Fibroblast of lung (primary cell): Measurements from ENCODE around the gene ZCCHC7. TPM values are rescaled to one million over a fixed set of nuclear protein-coding genes. Genes with fewer than 3 reads are reported as not detected.

Source experiments
- DNase-seq, 2 donors: peaks; one replicate each; pipeline versions ENCODE4 v3.0.0 to v3.0.0-alpha.2; 2010; ENCODE audit warnings: low read depth in 2 of 2
- H2AFZ ChIP-seq: 2 replicates; pipeline ENCODE4 v1.5.1; 2012; ENCODE audit warnings: low read length, control low read depth, inconsistent platforms
- H3K27ac ChIP-seq: 2 replicates; pipeline ENCODE4 v1.5.1; 2011; ENCODE audit warnings: low read length, control low read depth; ENCODE audit not compliant: insufficient read depth
- H3K27me3 ChIP-seq: 2 replicates; pipeline ENCODE4 v1.5.1; 2011; ENCODE audit warnings: mild to moderate bottlenecking, low read length; ENCODE audit not compliant: control insufficient read depth, insufficient read depth
- H3K36me3 ChIP-seq: 2 replicates; pipeline ENCODE4 v1.5.1; 2011; ENCODE audit warnings: low read length; ENCODE audit not compliant: control insufficient read depth, insufficient read depth
- H3K4me1 ChIP-seq: 2 replicates; pipeline ENCODE4 v1.5.1; 2011; ENCODE audit warnings: low read length; ENCODE audit not compliant: control insufficient read depth, insufficient read depth; ENCODE audit errors: extremely low read depth
- H3K4me2 ChIP-seq: 2 replicates; pipeline ENCODE4 v1.5.1; 2011; ENCODE audit warnings: low read length, control low read depth; ENCODE audit not compliant: insufficient read depth; ENCODE audit errors: extremely low read depth
- H3K4me3 ChIP-seq, 4 experiments: fragments of 200-600 bp in 1 of 4; sonication (generic) in 1 of 4; replicated peaks in 1 of 4; 2 replicates each; pipeline ENCODE4 v1.5.1; 2011 to 2016; ENCODE audit warnings: low read length in 4 of 4, low read depth in 3 of 4, mild to moderate bottlenecking in 3 of 4, control low read depth in 2 of 4, inconsistent platforms in 1 of 4, mixed read lengths in 1 of 4; ENCODE audit not compliant: insufficient read depth in 1 of 4; ENCODE audit errors: control extremely low read depth in 1 of 4
- H3K79me2 ChIP-seq: 2 replicates; pipeline ENCODE4 v1.5.1; 2012; ENCODE audit warnings: mild to moderate bottlenecking, low read length, inconsistent platforms; ENCODE audit not compliant: control insufficient read depth, insufficient read depth
- H3K9ac ChIP-seq: 2 replicates; pipeline ENCODE4 v1.5.1; 2011; ENCODE audit warnings: mild to moderate bottlenecking, low read length, control low read depth; ENCODE audit not compliant: insufficient read depth
- H3K9me3 ChIP-seq: 2 replicates; pipeline ENCODE4 v1.5.1; 2012; ENCODE audit warnings: low read depth, low read length; ENCODE audit not compliant: control insufficient read depth, insufficient read depth
- H4K20me1 ChIP-seq: 2 replicates; pipeline ENCODE4 v1.5.1; 2011; ENCODE audit warnings: low read length; ENCODE audit not compliant: control insufficient read depth, insufficient read depth; ENCODE audit errors: extremely low read depth
- CTCF ChIP-seq, 2 donors: IDR thresholded peaks in 1 of 2; conservative IDR thresholded peaks in 1 of 2; 1 replicate in 1 of 2; 2 replicates in 1 of 2; pipeline ENCODE4 v1.5.1; 2011 to 2012; ENCODE audit warnings: low read length in 2 of 2, control low read depth in 1 of 2, inconsistent platforms in 1 of 2, low read depth in 1 of 2, mild to moderate bottlenecking in 1 of 2
- EZH2 ChIP-seq: IDR thresholded peaks from 2 replicates; pipeline ENCODE4 v1.5.1; 2012; ENCODE audit warnings: low read length, control low read depth, mild to moderate bottlenecking; ENCODE audit errors: missing control alignments
- polyA plus RNA-seq, 2 donors: library from polyadenylated mRNA; depleted of rRNA in 1 of 2; stranded (reverse) in 1 of 2; unstranded in 1 of 2; fragments of >200 nt; gene quantifications; 2 replicates each; pipeline ENCODE4 v1.2.1, GENCODE V29; 2011 to 2012; ENCODE audit warnings: missing spikeins in 1 of 2
- total RNA-seq: library from RNA; depleted of rRNA; stranded (reverse); fragments of >200 nt; gene quantifications from 2 replicates; pipeline ENCODE4 v1.2.1, GENCODE V29; 2014

Gene ZCCHC7
- total and polyA plus RNA-seq, 2 donors (not counting 1 experiment from before 2014, with no cell fraction given), result 15.0 to 23.8 TPM

GRCh38 chr9:37382982-37383357, 262.6 kb downstream of the ZCCHC7 start:
- Histone ChIP-seq H3K9me3 (no peaks in the 10 kb centered on the region), H3K27me3 (peaks cover 4% of the 10 kb centered on the region), H3K79me2 (no peaks in the 10 kb centered on the region), H3K4me3 (no peak overlapping the region), H3K27ac (no peak overlapping the region), H3K4me2 (no peak overlapping the region), H4K20me1 (no peaks in the 10 kb centered on the region), H3K4me1 (no peaks in the 10 kb centered on the region), H2AFZ (no peak overlapping the region), H3K9ac (no peak overlapping the region), H3K36me3 (no peaks in the 10 kb centered on the region)
- DNase-seq, result no peak
- TF ChIP-seq CTCF (conservative IDR thresholded peaks at IDR 0.05 in 1 of 2, IDR thresholded peaks at IDR 0.05 in 1 of 2; ENCODE audit: low read depth in 1 of 2, low read length in 2 of 2) (no peak), EZH2 (no peak)

GRCh38 chr9:37383393-37383792, 263.0 kb downstream of the ZCCHC7 start:
- no peaks in the 10 kb centered on the region for H4K20me1 ChIP-seq
- no peak overlapping the region for H3K27ac ChIP-seq
- H3K4me2 ChIP-seq, result no peak overlapping the region
- H3K4me3 ChIP-seq, result no peak overlapping the region
- H2AFZ ChIP-seq, result no peak overlapping the region
- no peaks in the 10 kb centered on the region for H3K36me3 ChIP-seq
- no peaks in the 10 kb centered on the region for H3K4me1 ChIP-seq
- H3K9ac ChIP-seq, result no peak overlapping the region
- no peaks in the 10 kb centered on the region for H3K79me2 ChIP-seq
- TF ChIP-seq CTCF (conservative IDR thresholded peaks at IDR 0.05 in 1 of 2, IDR thresholded peaks at IDR 0.05 in 1 of 2; ENCODE audit: low read depth in 1 of 2, low read length in 2 of 2), result no peak
- TF ChIP-seq EZH2, result no peak
- no peak for DNase-seq
- H3K27me3 ChIP-seq, result peaks cover 2% of the 10 kb centered on the region
- H3K9me3 ChIP-seq, result no peaks in the 10 kb centered on the region

- Histone ChIP-seq H3K27ac (no peak overlapping the region), H4K20me1 (no peaks in the 10 kb centered on the region), H3K9me3 (no peaks in the 10 kb centered on the region), H3K27me3 (peaks cover 2% of the 10 kb centered on the region), H2AFZ (no peak overlapping the region), H3K4me2 (no peak overlapping the region), H3K4me3 (no peak overlapping the region), H3K9ac (no peak overlapping the region), H3K36me3 (no peaks in the 10 kb centered on the region), H3K79me2 (no peaks in the 10 kb centered on the region), H3K4me1 (no peaks in the 10 kb centered on the region)
- no peak for DNase-seq
- no peak for TF ChIP-seq EZH2
- no peak for TF ChIP-seq CTCF (conservative IDR thresholded peaks at IDR 0.05 in 1 of 2, IDR thresholded peaks at IDR 0.05 in 1 of 2; ENCODE audit: low read depth in 1 of 2, low read length in 2 of 2)
Observed at GRCh38 chr9:37383876-37384746, 263.7 kb downstream of the ZCCHC7 start.
